Esophagus squamous epithelium (tissue), 5 donors: ENCODE data around the gene TUB. TPM values are rescaled to one million over a fixed set of nuclear protein-coding genes. Genes with fewer than 3 reads are reported as not detected.

Source experiments
- DNase-seq: peaks from one replicate; lab custom pipeline; 2025; lab: John Stamatoyannopoulos, UW
- H3K27ac ChIP-seq, 4 donors: fragments of 200-600 bp; sonication (generic); one replicate each; pipeline ENCODE4 v1.5.1; 2016 to 2019; ENCODE audit warnings: mild to moderate bottlenecking in 1 of 4
- H3K27me3 ChIP-seq, 4 donors: fragments of 200-600 bp; sonication (generic); 1 replicate in 3 of 4; 2 replicates in 1 of 4; pipeline versions ENCODE4 v1.5.1 to v1.6.0; 2017 to 2021; ENCODE audit warnings: antibody characterized with exemption in 1 of 4
- H3K36me3 ChIP-seq, 3 donors: fragments of 200-600 bp; sonication (generic); one replicate each; pipeline ENCODE4 v1.5.1; 2016 to 2019
- H3K4me1 ChIP-seq, 3 donors: fragments of 200-600 bp; sonication (generic); one replicate each; pipeline ENCODE4 v1.5.1; 2017 to 2019
- H3K4me3 ChIP-seq, 4 donors: fragments of 200-600 bp; sonication (generic); 1 replicate in 3 of 4; 2 replicates in 1 of 4; pipeline ENCODE4 v1.5.1; 2016 to 2019; ENCODE audit warnings: mild to moderate bottlenecking in 2 of 4, moderate library complexity in 1 of 4
- H3K9me3 ChIP-seq, 3 donors: fragments of 200-600 bp; sonication (generic); one replicate each; pipeline ENCODE4 v1.5.1; 2016 to 2019
- CTCF ChIP-seq, 6 experiments: fragments of 450-650 bp in 4 of 6; fragments of 200-600 bp in 2 of 6; sonication (generic) in 2 of 6; IDR thresholded peaks; one replicate each; pipeline ENCODE4 v1.5.1; 2016 to 2019; ENCODE audit warnings: antibody characterized with exemption in 6 of 6, mild to moderate bottlenecking in 4 of 6, moderate library complexity in 4 of 6
- POLR2A ChIP-seq, 4 donors: fragments of 450-650 bp; IDR thresholded peaks; one replicate each; pipeline ENCODE4 v1.6.1; 2017; ENCODE audit warnings: antibody characterized with exemption in 4 of 4, mild to moderate bottlenecking in 4 of 4, moderate library complexity in 3 of 4
- WGBS, 2 donors: methylation state at CpG; one replicate each; pipeline ENCODE4 v1.1.5; 2018; 5-methylcytosine and 5-hydroxymethylcytosine counted together
- intact Hi-C: fragments of 100-400 bp; cut with DNase I; formaldehyde crosslinking; loops from one replicate; pipeline ENCODE4 v1.15.0; 2022
- total RNA-seq, 4 donors: library from RNA; depleted of rRNA; stranded (reverse); fragments of >200 nt; gene quantifications; one replicate each; pipeline ENCODE4 v1.1.0, GENCODE V29; 2016
- donor health status: DM: yes; HTN: yes; CAD: no.

The TUB gene
- total RNA-seq, 4 donors from 2014 or later, result 1.7 to 6.1 (median 2.4) TPM

- Histone ChIP-seq H3K27ac (no peak overlapping the region), H3K27me3 (peaks cover 0 to 3% (median 0%) of the 10 kb centered on the region in 4 donors), H3K36me3 (no peaks in the 10 kb centered on the region), H3K4me3 (no peak overlapping the region), H3K9me3 (no peaks in the 10 kb centered on the region), H3K4me1 (peaks cover 0 to 29% (median 0%) of the 10 kb centered on the region in 3 donors)
- TF ChIP-seq POLR2A (IDR thresholded peaks at IDR 0.05) (no peak), CTCF (IDR thresholded peaks at IDR 0.05) (no peak)
- no peak for DNase-seq
- WGBS, 2 donors, result 72% methylated on average over 5 of the region's 17 CpGs; no CpG with 5 or more reads in 1 of the 2 donors
- intact Hi-C loops, result loop anchor here (5.0 kb wide), 1 partner anchor 83 kb away; no protein-coding TSS in a partner anchor
These were observed 8.9 kb downstream of the TUB start for GRCh38 chr11:8089791-8090510.

GRCh38 chr11:8090756-8091155 is 9.7 kb downstream of the TUB start:
- Histone ChIP-seq H3K9me3 (no peaks in the 10 kb centered on the region), H3K27me3 (no peaks in the 10 kb centered on the region), H3K4me1 (peaks cover 0 to 35% (median 0%) of the 10 kb centered on the region in 3 donors), H3K36me3 (no peaks in the 10 kb centered on the region), H3K27ac (no peak overlapping the region), H3K4me3 (no peak overlapping the region)
- TF ChIP-seq CTCF (IDR thresholded peaks at IDR 0.05) (peak in 3 of 6 experiments; percentile 20 to 51 (median 42)), POLR2A (IDR thresholded peaks at IDR 0.05) (no peak)
- intact Hi-C loops, result loop anchor here (5.0 kb wide), 1 partner anchor 83 kb away; no protein-coding TSS in a partner anchor
- DNase-seq, result no peak
- 52 to 60% methylated on average over 4 of the region's 5 CpGs for WGBS, 2 donors

GRCh38 chr11:8091721-8092120 is 10.7 kb downstream of the TUB start:
- peaks cover 0 to 2% (median 0%) of the 10 kb centered on the region in 3 donors for H3K36me3 ChIP-seq
- peaks cover 0 to 28% (median 0%) of the 10 kb centered on the region in 3 donors for H3K4me1 ChIP-seq
- DNase-seq, result no peak
- no peak for TF ChIP-seq POLR2A (IDR thresholded peaks at IDR 0.05)
- TF ChIP-seq CTCF (IDR thresholded peaks at IDR 0.05), result no peak
- H3K4me3 ChIP-seq, result no peak overlapping the region
- H3K27me3 ChIP-seq, result no peaks in the 10 kb centered on the region
- no peaks in the 10 kb centered on the region for H3K9me3 ChIP-seq
- no peak overlapping the region for H3K27ac ChIP-seq
- intact Hi-C loops, result loop anchor here (5.0 kb wide), 1 partner anchor 84 kb away; no protein-coding TSS in a partner anchor
- 48% methylated on average over 2 of the region's 5 CpGs; no CpG with 5 or more reads in 1 of the 2 donors for WGBS, 2 donors

GRCh38 chr11:8092587-8093424 is 11.8 kb downstream of the TUB start:
- Histone ChIP-seq H3K4me1 (peaks cover 0 to 28% (median 0%) of the 10 kb centered on the region in 3 donors), H3K9me3 (no peaks in the 10 kb centered on the region), H3K27ac (no peak overlapping the region), H3K4me3 (no peak overlapping the region), H3K36me3 (peaks cover 0 to 13% (median 0%) of the 10 kb centered on the region in 3 donors), H3K27me3 (no peaks in the 10 kb centered on the region)
- no peak for DNase-seq
- peak; percentile 21 to 68 (median 52) for TF ChIP-seq CTCF (IDR thresholded peaks at IDR 0.05)
- no peak for TF ChIP-seq POLR2A (IDR thresholded peaks at IDR 0.05)
- intact Hi-C loops, result loop anchor here (5.0 kb wide), 1 partner anchor 86 kb away; no protein-coding TSS in a partner anchor
- WGBS, 2 donors, result 37 to 45% methylated on average over 7 to 11 of the region's 11 CpGs
